Measurements from ENCODE around the gene FAM120B. TPM values are rescaled to one million over a fixed set of nuclear protein-coding genes. Genes with fewer than 3 reads are reported as not detected.

The FAM120B gene
- total RNA-seq, 3 donors from 2014 or later, result 30.7 to 40.0 (median 38.3) TPM

DNA sequence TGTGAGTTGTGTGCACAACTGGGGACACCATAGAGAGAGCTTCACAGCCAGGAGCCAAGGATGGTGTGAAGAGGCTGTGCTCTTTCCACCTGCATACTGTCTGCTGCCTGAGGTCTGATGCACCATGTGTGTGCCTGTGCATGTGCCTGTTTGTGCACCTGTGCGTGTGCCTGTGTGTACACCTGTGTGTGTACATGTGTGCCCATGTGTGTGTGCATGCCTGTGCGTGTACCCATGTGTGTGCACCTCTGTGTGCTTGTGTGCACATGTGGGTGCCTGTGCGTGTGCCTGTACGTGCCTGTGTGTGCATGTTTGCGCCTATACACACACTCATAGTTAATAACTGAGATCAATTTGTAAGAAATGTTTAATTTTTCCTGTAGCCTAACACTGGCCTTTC, 51.3 kb downstream of the FAM120B start:
- H3K9me3 ChIP-seq, result no peaks in the 10 kb centered on the region
- peak; percentile 18 for ATAC-seq
- no peaks in the 10 kb centered on the region for H3K4me1 ChIP-seq (ENCODE audit: low read depth)
- H3K4me3 ChIP-seq, result no peak overlapping the region
- TF ChIP-seq, protein P1, sequence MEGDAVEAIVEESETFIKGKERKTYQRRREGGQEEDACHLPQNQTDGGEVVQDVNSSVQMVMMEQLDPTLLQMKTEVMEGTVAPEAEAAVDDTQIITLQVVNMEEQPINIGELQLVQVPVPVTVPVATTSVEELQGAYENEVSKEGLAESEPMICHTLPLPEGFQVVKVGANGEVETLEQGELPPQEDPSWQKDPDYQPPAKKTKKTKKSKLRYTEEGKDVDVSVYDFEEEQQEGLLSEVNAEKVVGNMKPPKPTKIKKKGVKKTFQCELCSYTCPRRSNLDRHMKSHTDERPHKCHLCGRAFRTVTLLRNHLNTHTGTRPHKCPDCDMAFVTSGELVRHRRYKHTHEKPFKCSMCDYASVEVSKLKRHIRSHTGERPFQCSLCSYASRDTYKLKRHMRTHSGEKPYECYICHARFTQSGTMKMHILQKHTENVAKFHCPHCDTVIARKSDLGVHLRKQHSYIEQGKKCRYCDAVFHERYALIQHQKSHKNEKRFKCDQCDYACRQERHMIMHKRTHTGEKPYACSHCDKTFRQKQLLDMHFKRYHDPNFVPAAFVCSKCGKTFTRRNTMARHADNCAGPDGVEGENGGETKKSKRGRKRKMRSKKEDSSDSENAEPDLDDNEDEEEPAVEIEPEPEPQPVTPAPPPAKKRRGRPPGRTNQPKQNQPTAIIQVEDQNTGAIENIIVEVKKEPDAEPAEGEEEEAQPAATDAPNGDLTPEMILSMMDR (IDR thresholded peaks at IDR 0.05), result no peak
- no peak for DNase-seq
- H3K36me3 ChIP-seq (ENCODE audit: low read depth), result peaks cover 2% of the 10 kb centered on the region
- intact Hi-C loops (cut with DNase I, micrococcal nuclease), result no loop called here

DNA sequence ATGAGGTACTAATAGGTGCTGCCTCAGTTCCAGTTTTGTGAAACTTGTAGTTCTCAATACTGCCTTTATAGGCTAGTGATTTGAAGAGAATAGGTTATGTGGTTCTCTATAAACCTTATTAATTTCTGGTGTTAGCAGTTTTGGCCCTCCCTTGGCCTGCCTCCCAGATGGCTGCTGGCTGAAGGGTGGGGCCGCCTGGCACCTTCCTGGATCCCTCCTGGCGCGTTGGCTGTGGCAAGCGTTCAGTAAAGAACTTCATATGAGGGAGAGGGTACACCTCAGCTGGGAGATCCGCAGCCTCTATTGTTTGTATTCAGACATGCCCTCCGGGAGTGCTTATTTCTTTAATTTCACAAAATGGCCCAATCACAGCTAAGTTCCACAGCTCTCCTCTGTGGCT, 51.9 kb downstream of the FAM120B start:
- no peaks in the 10 kb centered on the region for H3K4me1 ChIP-seq (ENCODE audit: low read depth)
- H3K4me3 ChIP-seq, result no peak overlapping the region
- peak; percentile 72 for ATAC-seq
- TF ChIP-seq, protein P1 (IDR thresholded peaks at IDR 0.05), result no peak
- intact Hi-C loops (cut with DNase I, micrococcal nuclease), result no loop called here
- peak in 1 of 3 donors; percentile 50 for DNase-seq
- peaks cover 2% of the 10 kb centered on the region for H3K36me3 ChIP-seq (ENCODE audit: low read depth)
- H3K9me3 ChIP-seq, result no peaks in the 10 kb centered on the region

DNA sequence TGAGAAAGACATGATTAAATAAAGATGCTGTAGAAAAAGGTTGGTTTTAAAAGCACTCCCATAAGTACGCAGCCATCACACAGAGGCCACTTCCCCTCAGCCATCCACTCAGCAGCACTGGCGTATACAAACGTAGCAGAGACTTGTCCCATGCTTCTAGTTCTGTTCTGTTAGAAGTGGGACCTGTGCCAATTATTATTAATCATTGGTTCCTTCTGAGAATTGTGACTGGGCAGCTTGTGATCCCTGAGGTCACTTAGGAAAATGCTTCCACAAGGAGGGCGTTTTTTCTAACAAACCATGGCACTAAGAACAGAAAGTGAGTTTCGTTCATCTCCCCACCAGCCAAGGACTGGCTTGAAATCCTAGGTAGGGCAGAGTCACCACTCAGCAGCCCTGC, 53.9 kb downstream of the FAM120B start:
- H3K4me1 ChIP-seq (ENCODE audit: low read depth), result no peaks in the 10 kb centered on the region
- TF ChIP-seq, protein P1 (IDR thresholded peaks at IDR 0.05), result no peak
- no peak for ATAC-seq
- H3K36me3 ChIP-seq (ENCODE audit: low read depth), result peaks cover 2% of the 10 kb centered on the region
- no peak for DNase-seq
- H3K9me3 ChIP-seq, result no peaks in the 10 kb centered on the region
- intact Hi-C loops (cut with DNase I, micrococcal nuclease), result no loop called here
- H3K4me3 ChIP-seq, result no peak overlapping the region

DNA sequence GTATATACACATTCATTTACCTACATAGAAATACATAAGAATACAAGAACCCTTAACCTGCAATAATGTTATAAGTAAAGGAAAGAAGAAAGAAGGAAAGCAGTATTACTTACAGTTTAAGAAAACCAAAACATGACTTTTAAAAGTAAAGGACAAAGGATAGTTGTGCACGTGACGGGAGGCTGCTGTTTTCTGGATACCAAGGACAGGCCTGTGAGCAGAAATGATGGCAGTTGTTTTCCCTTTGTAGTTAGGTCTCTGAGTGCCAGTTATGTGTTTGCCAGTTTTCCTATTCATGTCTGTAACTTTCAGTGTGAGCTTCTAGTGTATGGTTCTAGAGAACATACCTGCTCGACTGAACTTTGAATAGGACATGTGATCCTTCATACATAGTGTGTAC, 54.8 kb downstream of the FAM120B start:
- TF ChIP-seq, protein P1 (IDR thresholded peaks at IDR 0.05), result no peak
- no peak overlapping the region for H3K4me3 ChIP-seq
- DNase-seq (no peak), ATAC-seq (no peak)
- H3K4me1 ChIP-seq (ENCODE audit: low read depth), result no peaks in the 10 kb centered on the region
- intact Hi-C loops (cut with DNase I, micrococcal nuclease), result no loop called here
- peaks cover 2% of the 10 kb centered on the region for H3K36me3 ChIP-seq (ENCODE audit: low read depth)
- no peaks in the 10 kb centered on the region for H3K9me3 ChIP-seq

DNA sequence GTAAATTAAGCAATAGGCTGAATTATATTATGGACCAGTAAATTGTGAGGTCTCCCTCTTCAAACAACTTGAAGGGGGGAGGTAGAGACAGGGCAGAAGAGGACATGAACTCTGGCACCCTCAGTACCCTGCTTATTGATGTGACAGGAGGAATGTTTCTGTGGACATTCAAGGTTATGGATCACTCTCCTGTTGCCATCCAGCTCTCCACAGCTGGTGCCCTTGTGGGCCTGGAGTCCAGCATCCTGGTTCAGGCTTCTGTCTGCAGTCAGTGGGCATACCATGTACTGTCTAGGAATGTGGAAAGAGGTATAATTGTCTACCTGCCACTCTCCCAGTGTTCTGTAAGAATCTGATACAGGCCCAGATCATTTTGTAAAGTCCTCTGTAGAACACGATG, 55.6 kb downstream of the FAM120B start:
- intact Hi-C loops (cut with DNase I, micrococcal nuclease), result no loop called here

More for the DNA sequence above, 55.6 kb downstream of the FAM120B start:
- no peak for DNase-seq
- Histone ChIP-seq H3K9me3 (no peaks in the 10 kb centered on the region), H3K4me3 (no peak overlapping the region), H3K36me3 (ENCODE audit: low read depth) (peaks cover 2% of the 10 kb centered on the region), H3K4me1 (ENCODE audit: low read depth) (no peaks in the 10 kb centered on the region)
- TF ChIP-seq, protein P1 (IDR thresholded peaks at IDR 0.05), result no peak
- ATAC-seq, result no peak
